DOHH2 (cell line): Measurements from ENCODE around the gene WRNIP1.
A peak's percentile ranks its signal among the peaks of the same experiment; 100 is the strongest.

Experiments
- H3F3A ChIP-seq: fragments of 200-600 bp; sonication (generic), shearing (Covaris generic); 2 replicates; pipeline ENCODE4 v1.6.0; 2016; ENCODE audit warnings: antibody characterized with exemption, mild to moderate bottlenecking; ENCODE audit not compliant: control insufficient read depth, insufficient read depth
- H3K27ac ChIP-seq: fragments of 200-600 bp; sonication (generic); 2 replicates; pipeline ENCODE4 v1.5.1; 2014; ENCODE audit warnings: low read depth, mild to moderate bottlenecking, low read length, moderate library complexity
- H3K27me3 ChIP-seq: fragments of 200-600 bp; sonication (generic); 2 replicates; pipeline ENCODE4 v1.6.1; 2014; ENCODE audit warnings: mild to moderate bottlenecking, low read length, mixed read lengths; ENCODE audit not compliant: control insufficient read depth
- H3K36me3 ChIP-seq: fragments of 200-600 bp; sonication (generic); 2 replicates; pipeline ENCODE4 v1.6.1; 2014; ENCODE audit warnings: mild to moderate bottlenecking, low read length, moderate library complexity, mixed read lengths; ENCODE audit not compliant: control insufficient read depth
- H3K4me1 ChIP-seq: fragments of 200-600 bp; sonication (generic); 2 replicates; pipeline ENCODE4 v1.6.1; 2014; ENCODE audit warnings: mild to moderate bottlenecking, low read length, mixed read lengths; ENCODE audit not compliant: control insufficient read depth
- H3K4me2 ChIP-seq: fragments of 200-600 bp; sonication (generic); 2 replicates; pipeline ENCODE4 v1.6.0; 2014; ENCODE audit warnings: mild to moderate bottlenecking, low read length, moderate library complexity
- H3K4me3 ChIP-seq: fragments of 200-600 bp; sonication (generic); 2 replicates; pipeline ENCODE4 v1.5.1; 2014; ENCODE audit warnings: mild to moderate bottlenecking, low read length, mixed read lengths
- H3K79me2 ChIP-seq: fragments of 200-600 bp; sonication (generic); 2 replicates; pipeline ENCODE4 v1.6.1; 2014; ENCODE audit warnings: mild to moderate bottlenecking, low read length, mixed read lengths; ENCODE audit not compliant: control insufficient read depth
- H3K9me2 ChIP-seq: fragments of 200-600 bp; sonication (generic); replicated peaks from 2 replicates; pipeline ENCODE4 v1.6.1; 2014; ENCODE audit warnings: mild to moderate bottlenecking, low read length, mixed read lengths; ENCODE audit not compliant: control insufficient read depth
- H3K9me3 ChIP-seq: fragments of 200-600 bp; sonication (generic); 2 replicates; pipeline ENCODE4 v1.6.1; 2014; ENCODE audit warnings: antibody characterized with exemption, low read length, mixed read lengths; ENCODE audit not compliant: control insufficient read depth, insufficient read depth
- H4K20me1 ChIP-seq: fragments of 200-600 bp; sonication (generic); 2 replicates; pipeline ENCODE4 v1.6.0; 2014; ENCODE audit warnings: low read depth, mild to moderate bottlenecking, antibody characterized with exemption, low read length, moderate library complexity; ENCODE audit not compliant: control insufficient read depth, insufficient read depth
- EZH2phosphoT487 ChIP-seq: fragments of 200-600 bp; sonication (generic); IDR thresholded peaks from 2 replicates; pipeline ENCODE4 v1.6.1; 2017; ENCODE audit warnings: borderline replicate concordance, mild to moderate bottlenecking, antibody characterized with exemption, low read length, moderate library complexity, mixed read lengths
- TF ChIP-seq, protein P1 (sequence below): fragments of 200-600 bp; sonication (generic); IDR thresholded peaks from one replicate; pipeline ENCODE4 v1.5.1; 2014; ENCODE audit warnings: antibody characterized with exemption, mild to moderate bottlenecking, low read depth, low read length; ENCODE audit not compliant: poor library complexity, severe bottlenecking

The WRNIP1 gene

DNA sequence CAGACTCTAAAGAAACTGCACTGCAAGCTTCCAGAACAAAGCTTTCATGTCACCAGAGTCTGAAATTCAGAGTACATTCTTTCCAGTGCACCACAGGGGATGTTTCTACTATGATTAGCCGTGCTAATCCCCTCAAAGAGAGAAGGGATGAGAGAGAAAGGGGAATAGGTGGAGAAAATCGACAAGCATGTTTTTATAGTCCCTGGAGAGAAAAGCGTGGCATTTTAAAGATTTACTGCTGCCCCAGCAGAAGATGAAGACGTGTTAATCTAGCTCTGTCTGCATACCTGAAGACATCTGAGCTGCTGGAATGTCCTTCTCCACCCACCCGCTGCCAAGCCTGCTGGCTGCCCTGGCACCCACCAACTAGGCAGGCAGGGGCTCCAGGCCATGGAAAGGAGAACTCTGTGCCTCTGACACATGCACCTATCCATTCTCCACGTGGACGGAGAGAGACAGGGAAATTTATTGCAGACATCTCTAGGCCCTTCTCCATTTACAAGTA lies 18.6 kb upstream of the WRNIP1 start:
- Histone ChIP-seq H3K4me3 (no peak overlapping the region), H3K27ac (no peak overlapping the region), H3K27me3 (peaks cover 14% of the 10 kb centered on the region; the same call in 1 of the 2 replicates), H4K20me1 (no peaks in the 10 kb centered on the region), H3K9me3 (no peaks in the 10 kb centered on the region), H3F3A (no peaks in the 10 kb centered on the region), H3K4me1 (no peaks in the 10 kb centered on the region), H3K4me2 (no peak overlapping the region), H3K79me2 (no peaks in the 10 kb centered on the region), H3K36me3 (no peaks in the 10 kb centered on the region), H3K9me2 (no peaks in the 10 kb centered on the region)
- TF ChIP-seq EZH2phosphoT487: no peak
- TF ChIP-seq, protein P1, sequence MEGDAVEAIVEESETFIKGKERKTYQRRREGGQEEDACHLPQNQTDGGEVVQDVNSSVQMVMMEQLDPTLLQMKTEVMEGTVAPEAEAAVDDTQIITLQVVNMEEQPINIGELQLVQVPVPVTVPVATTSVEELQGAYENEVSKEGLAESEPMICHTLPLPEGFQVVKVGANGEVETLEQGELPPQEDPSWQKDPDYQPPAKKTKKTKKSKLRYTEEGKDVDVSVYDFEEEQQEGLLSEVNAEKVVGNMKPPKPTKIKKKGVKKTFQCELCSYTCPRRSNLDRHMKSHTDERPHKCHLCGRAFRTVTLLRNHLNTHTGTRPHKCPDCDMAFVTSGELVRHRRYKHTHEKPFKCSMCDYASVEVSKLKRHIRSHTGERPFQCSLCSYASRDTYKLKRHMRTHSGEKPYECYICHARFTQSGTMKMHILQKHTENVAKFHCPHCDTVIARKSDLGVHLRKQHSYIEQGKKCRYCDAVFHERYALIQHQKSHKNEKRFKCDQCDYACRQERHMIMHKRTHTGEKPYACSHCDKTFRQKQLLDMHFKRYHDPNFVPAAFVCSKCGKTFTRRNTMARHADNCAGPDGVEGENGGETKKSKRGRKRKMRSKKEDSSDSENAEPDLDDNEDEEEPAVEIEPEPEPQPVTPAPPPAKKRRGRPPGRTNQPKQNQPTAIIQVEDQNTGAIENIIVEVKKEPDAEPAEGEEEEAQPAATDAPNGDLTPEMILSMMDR: no peak

DNA sequence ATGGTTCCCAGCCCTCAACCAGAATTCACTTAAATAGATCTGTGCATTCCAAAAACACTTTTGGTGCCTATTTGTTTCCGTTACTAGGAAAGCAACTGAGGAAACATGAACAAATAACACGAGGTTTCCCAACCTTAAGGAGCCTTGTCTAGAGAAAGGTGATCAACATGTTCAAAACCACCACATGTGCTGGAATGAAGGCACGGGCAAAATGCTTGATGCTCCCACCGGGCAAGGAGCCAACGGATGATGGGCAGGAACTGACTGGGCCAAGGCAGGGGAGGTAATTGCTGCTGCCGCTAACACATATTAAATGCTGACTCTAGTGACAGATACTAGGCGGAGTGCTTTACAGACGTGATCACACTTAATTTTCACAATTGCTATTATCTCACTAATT lies 17.0 kb upstream of the WRNIP1 start:
- no peaks in the 10 kb centered on the region for H4K20me1 ChIP-seq
- H3K27ac ChIP-seq: no peak overlapping the region
- no peaks in the 10 kb centered on the region for H3K79me2 ChIP-seq
- no peaks in the 10 kb centered on the region for H3K9me2 ChIP-seq
- H3K27me3 ChIP-seq: peaks cover 17% of the 10 kb centered on the region; the same call in 1 of the 2 replicates
- no peak overlapping the region for H3K4me2 ChIP-seq
- no peaks in the 10 kb centered on the region for H3K9me3 ChIP-seq
- TF ChIP-seq, protein P1: no peak
- no peak overlapping the region for H3K4me3 ChIP-seq
- no peaks in the 10 kb centered on the region for H3F3A ChIP-seq
- no peaks in the 10 kb centered on the region for H3K36me3 ChIP-seq
- no peaks in the 10 kb centered on the region for H3K4me1 ChIP-seq

DNA sequence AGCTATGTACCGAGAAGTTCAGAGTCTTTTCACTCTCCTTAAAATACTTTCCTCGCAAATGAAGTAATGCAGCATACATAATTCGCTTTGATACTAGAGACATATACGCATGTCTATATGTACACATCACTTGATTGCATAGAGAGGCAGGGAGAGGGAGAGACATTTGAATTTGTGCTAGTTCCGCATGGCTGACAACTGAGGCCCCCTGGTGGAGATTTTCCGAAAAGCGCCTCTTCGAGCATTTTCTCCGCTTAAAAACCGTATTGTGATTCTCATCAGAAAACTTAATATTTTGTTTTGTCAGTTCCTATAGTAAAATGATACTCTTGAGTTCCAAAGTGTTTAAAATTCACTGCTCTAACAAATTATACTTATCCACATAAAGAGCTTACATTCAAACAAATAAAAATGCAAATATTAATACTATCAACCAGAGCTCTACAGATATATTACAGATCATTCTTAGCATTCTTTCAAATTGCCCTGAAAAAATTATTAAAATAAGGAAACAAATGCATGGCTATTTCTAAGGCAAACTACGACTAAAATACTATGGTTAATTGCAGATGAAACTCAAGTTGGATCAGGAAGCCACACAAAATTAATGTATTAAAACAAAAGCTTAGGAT lies 15.1 kb upstream of the WRNIP1 start:
- Histone ChIP-seq H3K36me3 (no peaks in the 10 kb centered on the region), H3K4me2 (no peak overlapping the region), H3K4me1 (peaks cover 6% of the 10 kb centered on the region; the same call in 1 of the 2 replicates), H4K20me1 (no peaks in the 10 kb centered on the region), H3K4me3 (no peak overlapping the region), H3F3A (no peaks in the 10 kb centered on the region), H3K79me2 (no peaks in the 10 kb centered on the region), H3K9me2 (no peaks in the 10 kb centered on the region), H3K9me3 (no peaks in the 10 kb centered on the region), H3K27me3 (peaks cover 17% of the 10 kb centered on the region), H3K27ac (no peak overlapping the region)
- TF ChIP-seq EZH2phosphoT487: no peak
- TF ChIP-seq, protein P1: peak; percentile 87
